Endothelial cell of hepatic sinusoid (primary cell): ENCODE results near the gene CAPN10.
"Not testable (repeated sequence)": the region's sequence is repeated elsewhere in the genome, so short reads cannot be mapped to it uniquely, and the experiment has no call there.

Experiments used
- in situ Hi-C: cut with HindIII; loops from 2 replicates; pipeline ENCODE4 v1.10.0; 2017; ENCODE audit warnings: low sequenced_read_pairs

CAPN10 gene

GRCh38 chr2:240586198-240586918 lies at the start of gene CAPN10:
Gene CAPN10, plus strand, starts transcription at chr2:240586734. Its CDS starts 178 bp downstream, at chr2:240586912.
- in situ Hi-C loops, result no loop called here

- in situ Hi-C loops, result no loop called here
Observed at GRCh38 chr2:240538031-240538780, 48.3 kb upstream of the CAPN10 start.

GRCh38 chr2:240539101-240539500 lies 47.4 kb upstream of the CAPN10 start:
- in situ Hi-C loops, result not testable (repeated sequence)

GRCh38 chr2:240539906-240540305 lies 46.6 kb upstream of the CAPN10 start:
- in situ Hi-C loops, result no loop called here

GRCh38 chr2:240551288-240551687 lies 35.2 kb upstream of the CAPN10 start:
- in situ Hi-C loops, result loop anchor here (5.0 kb wide), 1 partner anchor 34 kb away; no protein-coding TSS in a partner anchor

GRCh38 chr2:240551811-240552210 lies 34.7 kb upstream of the CAPN10 start:
- in situ Hi-C loops, result loop anchor here (5.0 kb wide), 1 partner anchor 35 kb away; no protein-coding TSS in a partner anchor

GRCh38 chr2:240553956-240554480 lies 32.5 kb upstream of the CAPN10 start:
- in situ Hi-C loops, result loop anchor here (5.0 kb wide), 1 partner anchor 37 kb away; no protein-coding TSS in a partner anchor

GRCh38 chr2:240554767-240555493 lies 31.6 kb upstream of the CAPN10 start:
- in situ Hi-C loops, result loop anchor here (5.0 kb wide), 1 partner anchor 38 kb away; no protein-coding TSS in a partner anchor

GRCh38 chr2:240555541-240556250 lies 30.8 kb upstream of the CAPN10 start:
- in situ Hi-C loops, result no loop called here

- in situ Hi-C loops, result no loop called here
Observed at GRCh38 chr2:240556553-240557100, 29.9 kb upstream of the CAPN10 start.

GRCh38 chr2:240557101-240557751 lies 29.3 kb upstream of the CAPN10 start:
- in situ Hi-C loops, result no loop called here

- in situ Hi-C loops, result no loop called here
Observed at GRCh38 chr2:240557808-240558207, 28.7 kb upstream of the CAPN10 start, which contains the start of gene ANKMY1. Gene ANKMY1, minus strand, starts transcription at chr2:240557988. Its CDS starts 653 bp downstream, at chr2:240557335.

GRCh38 chr2:240558236-240558761 lies 28.2 kb upstream of the CAPN10 start:
- in situ Hi-C loops, result no loop called here

- in situ Hi-C loops, result no loop called here
Observed at GRCh38 chr2:240559286-240559685, 27.2 kb upstream of the CAPN10 start.

GRCh38 chr2:240560084-240560479 lies 26.5 kb upstream of the CAPN10 start, which contains the start of gene DUSP28:
Gene DUSP28, plus strand, starts transcription at chr2:240560357. Its CDS starts 328 bp downstream, at chr2:240560685.
- in situ Hi-C loops, result no loop called here

- in situ Hi-C loops, result no loop called here
Observed at GRCh38 chr2:240560480-240561324, 25.8 kb upstream of the CAPN10 start.

- in situ Hi-C loops, result no loop called here
Observed at GRCh38 chr2:240561325-240561971, 25.1 kb upstream of the CAPN10 start.

GRCh38 chr2:240563231-240563630 lies 23.3 kb upstream of the CAPN10 start:
- in situ Hi-C loops, result not testable (repeated sequence)
